VCaP (cell line): ENCODE results near the gene CCDC69.

Experiments
- H3K27ac ChIP-seq: fragments of 450-650 bp; 2 replicates; pipeline ENCODE4 v1.5.1; 2017
- TF ChIP-seq, protein P1 (sequence below): fragments of 450-650 bp; conservative IDR thresholded peaks from 2 replicates; pipeline ENCODE4 v1.5.1; 2017; ENCODE audit warnings: mild to moderate bottlenecking, moderate library complexity

CCDC69 gene

DNA sequence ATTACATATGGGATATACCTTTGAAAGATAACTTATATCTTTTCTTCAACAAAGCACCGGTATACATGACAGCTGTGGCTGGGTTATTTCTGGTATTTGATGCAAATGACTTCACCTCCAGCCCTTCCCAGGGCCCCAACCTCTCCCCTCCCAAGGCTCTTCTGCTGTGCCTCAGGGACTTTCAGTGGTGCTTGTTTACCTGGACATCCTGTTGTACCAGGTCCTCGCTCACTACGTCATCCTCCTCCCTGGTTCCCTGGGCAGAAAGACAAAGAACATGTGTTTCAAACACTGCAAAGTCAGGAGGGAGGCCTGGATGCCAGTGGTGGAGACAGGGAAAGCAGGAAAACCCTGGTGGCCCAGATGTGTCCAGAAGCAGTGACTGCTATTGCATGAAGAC is 89.7 kb downstream of the CCDC69 start:
- TF ChIP-seq, protein P1, sequence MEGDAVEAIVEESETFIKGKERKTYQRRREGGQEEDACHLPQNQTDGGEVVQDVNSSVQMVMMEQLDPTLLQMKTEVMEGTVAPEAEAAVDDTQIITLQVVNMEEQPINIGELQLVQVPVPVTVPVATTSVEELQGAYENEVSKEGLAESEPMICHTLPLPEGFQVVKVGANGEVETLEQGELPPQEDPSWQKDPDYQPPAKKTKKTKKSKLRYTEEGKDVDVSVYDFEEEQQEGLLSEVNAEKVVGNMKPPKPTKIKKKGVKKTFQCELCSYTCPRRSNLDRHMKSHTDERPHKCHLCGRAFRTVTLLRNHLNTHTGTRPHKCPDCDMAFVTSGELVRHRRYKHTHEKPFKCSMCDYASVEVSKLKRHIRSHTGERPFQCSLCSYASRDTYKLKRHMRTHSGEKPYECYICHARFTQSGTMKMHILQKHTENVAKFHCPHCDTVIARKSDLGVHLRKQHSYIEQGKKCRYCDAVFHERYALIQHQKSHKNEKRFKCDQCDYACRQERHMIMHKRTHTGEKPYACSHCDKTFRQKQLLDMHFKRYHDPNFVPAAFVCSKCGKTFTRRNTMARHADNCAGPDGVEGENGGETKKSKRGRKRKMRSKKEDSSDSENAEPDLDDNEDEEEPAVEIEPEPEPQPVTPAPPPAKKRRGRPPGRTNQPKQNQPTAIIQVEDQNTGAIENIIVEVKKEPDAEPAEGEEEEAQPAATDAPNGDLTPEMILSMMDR = no peak
- no peak overlapping the region for H3K27ac ChIP-seq

DNA sequence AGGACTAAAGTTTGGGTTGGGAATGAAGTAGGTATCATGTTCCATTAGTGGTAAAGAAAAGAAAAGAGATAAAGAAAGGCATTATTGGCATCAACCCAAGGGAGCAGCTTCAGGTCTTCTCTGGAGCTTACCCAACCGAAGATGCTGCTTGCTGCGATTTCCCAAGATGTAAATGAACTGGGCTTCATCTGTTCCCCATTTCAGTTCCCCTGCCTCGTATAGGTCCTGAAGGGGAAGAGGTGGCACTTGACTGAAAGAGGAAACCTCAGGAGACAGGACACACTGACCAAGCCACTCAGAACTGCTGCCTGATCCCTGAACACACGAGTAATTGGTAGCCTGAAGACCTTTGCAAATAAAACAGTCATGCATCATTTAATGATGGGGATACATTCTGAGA is 90.9 kb downstream of the CCDC69 start:
- TF ChIP-seq, protein P1 = no peak
- no peak overlapping the region for H3K27ac ChIP-seq
